NT2/D1 (cell line): ENCODE measurements around the gene GYS2.
A peak's percentile ranks its signal among the peaks of the same experiment; 100 is the strongest.

Experiments
- DNase-seq: peaks from one replicate; pipeline ENCODE4 v3.0.0-alpha.2; 2011; ENCODE audit warnings: low read depth, low spot score
- H3K27me3 ChIP-seq: 2 replicates; pipeline ENCODE4 v1.6.0; 2011; ENCODE audit warnings: mild to moderate bottlenecking; ENCODE audit not compliant: insufficient read length, insufficient read depth
- H3K36me3 ChIP-seq: 2 replicates; pipeline ENCODE4 v1.6.1; 2011; ENCODE audit warnings: mild to moderate bottlenecking, low read length, mixed read lengths; ENCODE audit not compliant: insufficient read depth, insufficient read length
- H3K4me1 ChIP-seq: 2 replicates; pipeline ENCODE4 v1.5.1; 2011; ENCODE audit not compliant: insufficient read depth, insufficient read length
- H3K4me3 ChIP-seq: 2 replicates; pipeline ENCODE4 v1.5.1; 2011; ENCODE audit warnings: low read depth; ENCODE audit not compliant: insufficient read length
- H3K9ac ChIP-seq: 2 replicates; pipeline ENCODE4 v1.6.0; 2011; ENCODE audit warnings: low read depth; ENCODE audit not compliant: insufficient read length
- H3K9me3 ChIP-seq: 2 replicates; pipeline ENCODE4 v1.5.1; 2011; ENCODE audit warnings: mild to moderate bottlenecking, low read length; ENCODE audit not compliant: insufficient read depth
- SUZ12 ChIP-seq: IDR thresholded peaks from 2 replicates; pipeline ENCODE4 v1.6.1; 2011; ENCODE audit not compliant: insufficient read length, insufficient read depth; ENCODE audit errors: extremely low read depth
- YY1 ChIP-seq: IDR thresholded peaks from 2 replicates; pipeline ENCODE4 v1.6.1; 2011; ENCODE audit not compliant: insufficient read length, insufficient read depth
- ZNF274 ChIP-seq: IDR thresholded peaks from 2 replicates; pipeline ENCODE4 v1.6.1; 2011; ENCODE audit warnings: mild to moderate bottlenecking, low read depth, low read length

The GYS2 gene

DNA sequence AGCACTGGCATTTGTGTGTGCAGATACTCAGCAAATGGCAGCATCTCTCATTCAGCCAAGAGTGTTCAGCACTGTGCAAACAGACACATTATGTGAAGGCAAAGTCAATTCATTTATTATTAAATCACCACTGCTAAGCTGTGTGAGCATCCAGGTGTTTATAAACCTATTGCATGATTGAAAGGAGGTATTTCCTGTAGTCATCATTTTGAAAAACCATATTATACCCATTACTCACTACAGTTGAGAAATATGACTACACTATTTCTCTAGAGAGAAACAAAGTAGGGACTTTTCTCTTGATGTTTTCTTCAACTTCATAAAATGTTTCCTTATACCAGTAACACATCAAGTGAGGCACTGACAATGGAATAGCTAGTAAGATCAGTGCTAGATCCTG is 64.8 kb downstream of the GYS2 start:
- DNase-seq: no peak
- Histone ChIP-seq H3K27me3 (no peaks in the 10 kb centered on the region), H3K4me3 (no peak overlapping the region), H3K36me3 (no peaks in the 10 kb centered on the region), H3K4me1 (no peaks in the 10 kb centered on the region), H3K9ac (no peak overlapping the region), H3K9me3 (no peaks in the 10 kb centered on the region)
- TF ChIP-seq YY1: no peak
- no peak for TF ChIP-seq ZNF274
- no peak for TF ChIP-seq SUZ12

- no peak overlapping the region for H3K4me3 ChIP-seq
- DNase-seq: no peak
- no peaks in the 10 kb centered on the region for H3K9me3 ChIP-seq
- H3K36me3 ChIP-seq: no peaks in the 10 kb centered on the region
- no peaks in the 10 kb centered on the region for H3K27me3 ChIP-seq
- TF ChIP-seq ZNF274 (no peak), SUZ12 (no peak), YY1 (no peak)
- H3K4me1 ChIP-seq: no peaks in the 10 kb centered on the region
- H3K9ac ChIP-seq: no peak overlapping the region
These were observed 66.5 kb downstream of the GYS2 start for GRCh38 chr12:21538061-21538653.

GRCh38 chr12:21529456-21529855 is 75.2 kb downstream of the GYS2 start:
- H3K9ac ChIP-seq: no peak overlapping the region
- no peaks in the 10 kb centered on the region for H3K4me1 ChIP-seq
- peaks cover 42% of the 10 kb centered on the region for H3K27me3 ChIP-seq
- no peak overlapping the region for H3K4me3 ChIP-seq
- no peaks in the 10 kb centered on the region for H3K36me3 ChIP-seq
- TF ChIP-seq YY1 (no peak), ZNF274 (no peak), SUZ12 (no peak)
- DNase-seq: no peak
- no peaks in the 10 kb centered on the region for H3K9me3 ChIP-seq

- Histone ChIP-seq H3K4me1 (no peaks in the 10 kb centered on the region), H3K9ac (no peak overlapping the region), H3K27me3 (peaks cover 42% of the 10 kb centered on the region), H3K9me3 (no peaks in the 10 kb centered on the region), H3K4me3 (no peak overlapping the region), H3K36me3 (no peaks in the 10 kb centered on the region)
- no peak for TF ChIP-seq YY1
- no peak for TF ChIP-seq SUZ12
- no peak for DNase-seq
These were observed 75.7 kb downstream of the GYS2 start for GRCh38 chr12:21528953-21529352.

DNA sequence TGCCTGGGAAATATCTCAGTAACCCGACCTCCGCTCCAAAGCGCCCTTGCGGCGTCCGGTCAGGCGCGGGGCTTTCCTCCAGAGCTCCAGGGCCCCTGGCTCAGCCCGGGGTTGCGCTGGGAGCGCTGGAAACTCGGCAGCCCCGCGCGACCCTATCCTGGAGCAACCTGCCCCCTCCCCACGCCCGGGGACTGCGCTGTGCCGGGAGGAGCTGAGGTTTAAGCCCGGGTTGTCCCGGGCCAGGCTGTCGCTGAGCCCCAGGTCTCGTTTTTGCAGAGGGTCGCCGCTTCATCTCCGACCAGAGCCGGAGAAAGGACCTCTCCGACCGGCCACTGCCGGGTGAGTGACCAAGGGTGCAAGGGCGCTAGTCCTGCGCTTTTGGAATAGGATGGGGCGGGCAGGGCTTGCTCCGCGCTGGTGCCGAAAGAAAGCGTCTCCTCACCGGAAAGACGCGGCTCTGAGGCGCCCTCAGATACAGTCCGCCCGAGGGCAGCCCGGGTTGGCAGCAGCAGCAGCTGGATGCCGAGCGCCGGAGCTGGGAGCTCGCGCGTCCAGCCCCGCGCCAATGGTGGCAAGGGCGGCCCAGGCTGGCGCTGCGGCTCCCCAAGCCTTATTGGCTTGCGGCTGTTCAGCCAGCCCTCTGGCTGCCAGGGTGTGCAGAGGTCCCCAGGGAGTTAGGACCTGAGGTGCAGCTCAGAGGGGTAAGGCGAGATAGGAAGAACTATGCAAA is 77.0 kb downstream of the GYS2 start:
- H3K9me3 ChIP-seq: no peaks in the 10 kb centered on the region
- peak; percentile 85 for DNase-seq
- TF ChIP-seq ZNF274 (no peak), SUZ12 (peak; percentile 59)
- peaks cover 42% of the 10 kb centered on the region for H3K27me3 ChIP-seq
- H3K9ac ChIP-seq: peak overlapping the region; percentile 85
- no peaks in the 10 kb centered on the region for H3K4me1 ChIP-seq
- no peaks in the 10 kb centered on the region for H3K36me3 ChIP-seq
- H3K4me3 ChIP-seq: peak overlapping the region; percentile 71

DNA sequence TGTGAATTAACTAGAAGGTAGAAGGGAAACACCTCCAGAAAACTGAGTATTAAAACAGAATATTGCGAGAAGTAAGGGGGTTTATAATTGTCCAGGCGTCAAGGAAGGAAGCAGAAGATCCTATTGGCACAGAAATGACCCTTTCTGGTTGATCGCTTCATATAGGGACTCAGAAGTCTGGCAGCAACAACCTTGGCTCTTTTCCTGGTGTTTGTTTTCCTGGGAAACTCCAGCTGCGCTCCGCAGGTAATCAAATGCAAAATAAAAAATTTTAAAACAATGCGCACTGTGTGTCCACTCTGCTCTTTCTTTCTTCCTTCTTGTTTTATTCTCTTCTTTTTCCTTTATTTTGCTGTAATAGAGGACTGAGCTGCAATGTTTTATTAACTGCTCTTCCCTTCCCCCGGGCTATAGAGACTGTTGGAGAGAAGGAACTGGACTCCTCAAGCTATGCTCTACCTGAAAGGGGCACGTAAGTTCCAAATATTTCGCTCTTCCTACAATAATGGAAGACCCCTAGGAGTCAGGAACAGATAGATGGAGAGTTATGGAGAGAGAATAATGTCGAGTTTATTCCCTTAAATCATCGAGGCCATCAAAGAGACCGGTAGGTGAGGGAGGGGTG is 77.8 kb downstream of the GYS2 start:
- Histone ChIP-seq H3K9ac (peak overlapping the region; percentile 85), H3K9me3 (no peaks in the 10 kb centered on the region), H3K4me3 (peak overlapping the region; percentile 71), H3K4me1 (no peaks in the 10 kb centered on the region), H3K36me3 (no peaks in the 10 kb centered on the region), H3K27me3 (peaks cover 42% of the 10 kb centered on the region)
- no peak for DNase-seq
- TF ChIP-seq YY1: no peak
- no peak for TF ChIP-seq ZNF274
- no peak for TF ChIP-seq SUZ12

DNA sequence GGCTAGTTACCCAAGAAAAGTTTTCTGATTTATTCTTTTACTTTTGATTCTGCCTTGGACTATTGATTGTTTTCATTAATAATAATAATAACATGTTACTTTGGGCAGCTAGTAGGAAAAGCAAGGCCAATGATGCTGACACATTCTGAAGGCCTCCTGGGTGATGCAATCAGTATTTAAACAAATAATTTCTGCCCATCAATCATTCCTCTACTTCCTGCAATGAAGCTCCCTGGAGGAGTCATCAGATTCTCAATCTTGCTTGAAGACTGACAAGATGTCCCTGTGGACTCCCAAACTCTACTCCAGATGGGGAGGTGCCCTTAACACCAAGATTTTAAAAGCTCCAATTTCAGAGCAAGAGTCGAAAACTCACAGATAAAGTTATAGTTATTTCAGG is 78.6 kb downstream of the GYS2 start, which contains the start of gene SPX:
Gene SPX (plus strand): TSS at position 244 of the 400 bp plus-strand sequence. CDS start 177 bp downstream, outside the sequence.
- no peak within 1 kb of the TSS for H3K9ac ChIP-seq
- H3K27me3 ChIP-seq: peaks cover 42% of the 10 kb centered on the region
- TF ChIP-seq YY1 (no peak), ZNF274 (no peak), SUZ12 (no peak)
- DNase-seq: no peak
- no peaks in the 10 kb centered on the region for H3K4me1 ChIP-seq
- H3K36me3 ChIP-seq: no peaks in the 10 kb centered on the region
- H3K4me3 ChIP-seq: peak within 1 kb of the TSS; percentile 71
- no peaks in the 10 kb centered on the region for H3K9me3 ChIP-seq
